ENCODE data around the gene CACNA1A.

DNA sequence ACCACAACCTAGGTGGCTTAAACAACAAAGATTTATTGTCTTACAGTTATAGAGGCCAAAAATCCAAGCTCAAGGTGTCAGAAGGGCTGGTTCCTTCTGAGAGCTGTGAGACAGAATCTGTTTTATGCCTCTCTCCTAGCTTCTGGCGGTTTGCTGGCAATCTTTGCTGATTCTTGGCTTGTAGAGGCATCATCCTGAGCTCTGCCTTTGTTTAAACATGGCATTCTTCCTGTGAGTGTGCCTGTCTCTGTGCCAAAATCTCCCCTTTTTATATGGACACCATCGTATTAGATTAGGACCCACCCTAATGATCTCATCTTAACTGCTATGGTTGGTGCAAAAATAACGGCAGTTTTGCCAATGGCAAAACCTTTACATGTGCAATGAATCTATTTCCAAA, 169.1 kb downstream of the CACNA1A start:
- no peak for TF ChIP-seq ZFP41 (CRISPR knock-in tag; IDR thresholded peaks at IDR 0.05; ENCODE audit: borderline replicate concordance)
- TF ChIP-seq KLF15 (CRISPR knock-in tag; IDR thresholded peaks at IDR 0.05; ENCODE audit: borderline replicate concordance): no peak
- TF ChIP-seq, protein P1, sequence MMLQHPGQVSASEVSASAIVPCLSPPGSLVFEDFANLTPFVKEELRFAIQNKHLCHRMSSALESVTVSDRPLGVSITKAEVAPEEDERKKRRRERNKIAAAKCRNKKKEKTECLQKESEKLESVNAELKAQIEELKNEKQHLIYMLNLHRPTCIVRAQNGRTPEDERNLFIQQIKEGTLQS (CRISPR knock-in tag; IDR thresholded peaks at IDR 0.05): no peak

All from HepG2 (cell line).